ENCODE results near the gene DCHS2. TPM values are rescaled to one million over a fixed set of nuclear protein-coding genes. Genes with fewer than 3 reads are reported as not detected.
"Not testable (repeated sequence)": the region's sequence is repeated elsewhere in the genome, so short reads cannot be mapped to it uniquely, and the experiment has no call there.

Gene DCHS2
- polyA plus RNA-seq, 3 donors: 3.9 to 7.6 (median 7.1) TPM

DNA sequence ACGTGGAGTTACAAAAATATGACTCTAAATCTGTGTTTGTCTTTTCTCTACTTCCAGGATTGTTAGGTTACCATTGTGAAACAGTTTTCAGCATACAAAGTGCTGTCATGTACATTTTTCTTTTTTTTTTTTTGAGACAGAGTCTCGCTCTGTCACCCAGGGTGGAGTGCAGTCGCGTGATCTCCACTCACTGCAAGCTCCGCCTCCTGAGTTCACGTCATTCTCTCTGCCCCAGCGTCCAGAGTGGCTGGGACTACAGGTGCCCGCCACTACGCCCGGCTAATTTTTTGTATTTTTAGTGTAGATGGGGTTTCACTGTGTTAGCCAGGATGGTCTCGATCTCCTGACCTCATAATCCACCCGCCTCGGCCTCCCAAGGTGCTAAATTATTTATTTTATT, 274.2 kb downstream of the DCHS2 start:
- DNase-seq: not testable (repeated sequence)

DNA sequence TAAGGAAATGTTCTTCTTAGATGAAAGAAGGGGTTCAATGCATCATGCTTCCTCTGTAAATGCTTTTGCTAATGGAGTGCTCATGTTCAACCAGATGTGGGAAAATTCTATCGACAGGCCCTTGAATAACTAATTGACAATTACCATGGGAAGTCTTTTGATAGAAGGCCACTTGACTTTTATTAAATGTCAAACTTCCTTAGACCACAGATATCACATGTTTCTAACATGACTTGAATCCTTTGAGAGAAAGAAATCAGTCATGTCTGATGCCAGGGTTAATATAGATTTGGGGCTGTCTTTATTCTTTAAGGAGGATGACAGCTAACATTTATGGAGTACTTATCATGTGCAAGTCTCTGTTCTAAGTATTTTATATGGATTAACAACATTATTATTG, 280.1 kb downstream of the DCHS2 start:
- no peak for DNase-seq

DNA sequence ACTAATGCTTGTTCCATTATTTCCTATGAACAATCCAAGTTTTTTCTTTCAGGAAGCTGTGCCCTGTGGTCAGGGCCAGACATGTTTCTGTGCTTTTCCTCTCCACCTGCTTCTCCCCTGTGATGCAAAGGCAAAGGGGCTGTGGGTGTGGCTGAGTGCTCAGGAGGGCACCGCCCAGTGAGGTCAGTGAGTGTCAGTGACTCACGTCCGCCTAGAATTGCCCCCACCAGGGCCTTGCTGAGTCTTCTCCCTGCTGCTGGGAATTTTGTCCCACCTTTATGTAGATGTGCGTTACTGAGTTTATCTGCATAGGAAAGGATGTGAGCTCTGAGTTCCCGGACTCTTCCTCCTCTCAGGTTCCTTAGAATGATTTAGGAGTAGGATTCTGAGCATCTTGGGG, 283.2 kb downstream of the DCHS2 start:
- DNase-seq: no peak

DNA sequence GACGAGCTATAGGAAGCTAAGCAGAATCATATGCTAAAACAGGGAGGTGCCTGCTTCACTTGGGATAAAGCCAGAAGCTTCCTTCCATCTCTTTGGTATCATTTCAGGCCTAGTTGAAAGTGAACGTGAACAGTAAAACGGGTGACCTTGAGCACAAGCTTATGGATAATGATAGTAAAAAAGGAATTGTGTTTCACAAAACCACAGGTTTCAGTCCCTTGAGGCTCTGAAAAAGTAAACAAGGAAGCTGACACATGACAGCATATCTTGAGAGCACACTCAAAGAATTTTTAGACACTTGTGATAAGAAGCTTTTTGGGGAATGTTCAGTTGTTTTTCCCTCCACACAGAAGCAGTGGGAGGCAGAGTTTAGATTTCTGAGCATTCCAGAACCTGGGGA, 286.1 kb downstream of the DCHS2 start:
- no peak for DNase-seq

DNA sequence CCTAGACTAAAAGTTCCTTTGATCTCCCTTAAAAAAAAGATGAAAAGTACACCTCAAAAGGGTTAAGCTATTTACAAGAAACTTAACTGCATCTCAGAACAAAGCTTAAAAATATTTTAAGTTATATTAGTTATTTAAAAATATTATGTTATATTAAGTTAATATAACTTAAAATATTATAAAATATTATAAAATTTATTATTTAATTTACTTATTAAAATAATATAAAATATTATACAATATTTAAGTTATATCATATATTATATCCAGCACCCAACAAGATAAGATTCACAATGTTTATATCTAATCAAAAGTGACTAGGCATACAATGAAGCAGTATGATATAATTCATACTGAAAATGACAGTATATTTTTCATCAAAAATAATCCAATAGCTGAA, 296.9 kb downstream of the DCHS2 start:
- no peak for DNase-seq

DNA sequence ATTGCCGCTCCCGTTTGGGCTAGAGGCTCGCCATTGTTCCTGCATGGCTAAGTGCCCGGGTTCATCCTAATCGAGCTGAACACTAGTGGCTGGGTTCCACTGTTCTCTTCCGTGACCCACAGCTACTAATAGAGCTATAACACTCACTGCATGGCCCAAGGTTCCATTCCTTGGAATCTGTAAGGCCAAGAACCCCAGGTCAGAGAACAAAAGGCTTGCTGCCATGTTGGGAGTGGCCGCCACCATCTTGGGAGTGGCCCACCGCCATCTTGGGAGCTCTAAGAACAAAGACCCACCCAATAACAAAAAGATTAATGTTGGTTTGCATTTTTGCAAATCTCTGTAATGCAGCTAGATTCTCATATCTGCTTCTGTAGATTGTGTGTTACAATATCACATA, 299.0 kb downstream of the DCHS2 start:
- no peak for DNase-seq

DNA sequence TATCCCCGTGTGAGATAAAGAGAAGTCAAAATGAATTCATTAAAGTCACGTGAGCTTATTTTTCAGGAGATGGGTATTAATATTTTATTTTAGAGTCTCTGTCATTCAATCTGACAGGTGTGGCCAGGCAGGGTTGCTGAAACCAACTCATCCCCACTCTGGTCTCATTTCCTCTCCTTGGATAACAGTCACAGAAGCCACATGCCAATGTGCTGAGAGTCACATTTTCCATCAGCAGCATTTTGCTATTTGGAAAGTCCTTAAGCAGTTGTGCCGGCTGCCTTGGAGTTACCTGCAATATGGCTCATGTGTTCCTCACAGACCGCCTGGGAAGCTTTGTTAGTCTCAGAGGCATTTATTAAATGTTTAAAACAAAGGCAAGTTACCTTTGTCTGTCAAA, 302.3 kb downstream of the DCHS2 start:
- no peak for DNase-seq

DNA sequence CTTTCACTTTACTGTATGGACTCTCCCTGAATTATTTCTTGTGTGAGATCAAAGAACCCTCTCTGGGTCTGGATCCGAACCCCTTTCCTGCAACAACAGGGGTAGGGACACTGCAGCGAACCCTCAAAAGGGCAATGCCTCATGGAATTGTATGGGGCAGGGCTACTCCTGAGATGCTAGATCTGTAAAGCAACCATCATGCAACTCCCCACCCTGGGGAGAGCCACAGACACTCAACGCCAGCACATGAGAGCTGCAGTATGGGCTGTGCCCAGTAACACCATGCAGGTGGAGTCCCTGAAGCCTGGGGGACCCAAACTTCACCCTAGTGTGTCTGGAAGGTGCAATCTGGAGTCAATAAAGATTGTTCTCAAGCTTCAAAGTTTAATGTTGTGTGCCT, 304.7 kb downstream of the DCHS2 start:
- DNase-seq: no peak

DNA sequence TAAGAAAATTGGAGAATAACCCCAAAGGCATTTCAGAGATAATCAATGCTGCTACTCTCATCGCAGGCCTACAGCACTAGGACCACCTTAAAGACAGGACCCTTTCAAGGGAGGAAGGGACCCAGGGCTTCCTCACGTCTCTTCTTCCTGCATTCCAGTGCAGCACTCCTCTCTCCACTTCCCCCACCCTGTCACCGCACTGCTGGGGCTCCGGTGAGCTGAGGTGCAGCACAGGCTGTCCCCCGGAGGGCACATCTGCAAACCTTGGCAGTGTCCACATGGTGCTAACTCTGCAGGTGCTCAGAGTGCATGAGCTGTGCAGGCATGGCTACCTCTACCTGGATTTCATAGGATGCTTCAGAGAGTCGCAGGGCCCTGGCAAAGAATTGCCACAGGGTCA, 305.6 kb downstream of the DCHS2 start:
- DNase-seq: no peak

DNA sequence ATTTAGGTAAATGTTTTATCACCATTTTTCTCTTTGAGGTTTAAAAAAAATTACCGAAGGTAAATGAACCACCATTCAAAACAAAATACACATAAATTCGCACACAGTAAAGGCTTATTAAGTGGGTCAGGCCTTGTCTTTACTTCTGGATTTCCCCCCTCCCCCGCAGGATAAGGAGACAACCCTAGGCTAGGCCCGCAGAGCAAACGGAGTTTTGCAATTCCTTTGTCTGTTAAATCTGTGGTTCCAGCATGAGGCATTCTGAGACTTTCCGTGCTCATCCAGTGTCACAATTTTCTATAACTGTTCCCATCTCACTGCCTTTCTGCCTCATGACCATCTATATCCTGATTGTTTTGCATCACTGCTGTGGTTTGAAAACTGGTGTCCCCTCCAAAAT, 307.4 kb downstream of the DCHS2 start:
- no peak for DNase-seq

DNA sequence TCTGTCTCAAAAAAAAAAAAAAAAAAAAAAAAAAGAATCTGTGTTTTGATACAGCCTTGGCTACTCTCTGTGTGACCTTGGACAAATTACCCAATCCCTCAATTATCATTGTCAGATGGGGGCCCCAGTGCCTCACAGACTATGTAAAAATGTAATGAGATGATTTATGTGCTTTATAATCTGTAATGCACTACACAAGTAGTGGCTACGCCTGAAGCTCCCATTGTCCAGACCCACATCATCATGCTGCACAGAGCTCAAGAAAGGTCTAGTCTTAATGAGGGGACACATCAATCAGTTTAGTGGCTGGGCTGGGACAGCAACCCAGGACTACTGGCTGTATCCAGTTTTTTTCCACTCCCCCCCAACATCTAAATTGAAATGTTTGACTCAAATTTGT, 308.3 kb downstream of the DCHS2 start:
- no peak for DNase-seq

Other genes with a start within 250 kb of the DCHS2 start
- gene PLRG1, start 58.6 kb upstream of the DCHS2 start, polyA plus RNA-seq (ENCODE audit: insufficient read length in 3 of 3): 100 to 1,000 TPM; 105 to 113 (median 112) TPM
- 100 to 1,000 TPM in 1 of 3 donors, 1 to 10 TPM in 2; 6.3 to 165 (median 6.4) TPM for gene FGB, start 71.2 kb upstream of the DCHS2 start, polyA plus RNA-seq (ENCODE audit: insufficient read length in 3 of 3)
- under 1 TPM; 0.10 to 0.95 (median 0.11) TPM for gene FGA, start 98.9 kb upstream of the DCHS2 start, polyA plus RNA-seq (ENCODE audit: insufficient read length in 3 of 3)
- gene FGG, start 120.9 kb upstream of the DCHS2 start, polyA plus RNA-seq (ENCODE audit: insufficient read length in 3 of 3): not detected

Data from renal pelvis (tissue), 4 donors.